SK-N-SH treated with all-trans-retinoic acid at 6 μM for 48 hours (cell line): Measurements from ENCODE around the gene CUL1.

Experiments used
- ARNTL ChIP-seq: fragments of 450-650 bp; formaldehyde crosslinking; IDR thresholded peaks from 2 replicates; pipeline ENCODE4 v1.5.0; 2020; ENCODE audit warnings: low read depth, mild to moderate bottlenecking, moderate library complexity, borderline replicate concordance
- OSR1 ChIP-seq: fragments of 250-450 bp; sonication (Bioruptor Pico); IDR thresholded peaks from 2 replicates; pipeline ENCODE4 v1.8.0; 2022; ENCODE audit warnings: moderate library complexity, mild to moderate bottlenecking, inconsistent platforms

DNA sequence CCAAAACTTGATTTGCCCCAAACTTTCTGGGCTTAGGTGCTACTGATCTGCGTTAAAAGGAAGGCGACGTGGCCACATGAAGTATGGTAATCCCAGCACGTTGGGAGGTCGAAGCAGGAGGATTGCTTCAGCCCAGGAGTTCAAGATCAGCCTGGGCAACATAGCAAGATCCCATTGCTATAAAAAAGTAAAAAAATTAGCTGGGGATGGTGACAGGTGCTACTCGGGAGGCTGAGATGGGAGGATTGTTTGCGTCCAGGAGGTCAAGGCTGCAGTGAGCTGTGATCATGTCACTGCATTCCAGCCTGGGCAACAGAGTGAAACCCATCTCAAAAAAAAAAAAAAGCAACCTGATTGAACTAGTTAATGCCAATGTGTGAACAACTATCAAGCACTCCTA lies 5.1 kb upstream of the CUL1 start:
- TF ChIP-seq OSR1 (CRISPR knock-in tag) (no peak), ARNTL (CRISPR knock-in tag) (no peak)
